Lower leg skin (tissue), 3 donors: ENCODE results near the gene SNAPIN.
"Not testable (repeated sequence)": the region's sequence is repeated elsewhere in the genome, so short reads cannot be mapped to it uniquely, and the experiment has no call there.

Experiments
- POLR2A ChIP-seq, 2 donors: fragments of 450-650 bp; IDR thresholded peaks; one replicate each; pipeline ENCODE4 v1.6.1; 2016 to 2017; ENCODE audit warnings: antibody characterized with exemption in 2 of 2, mild to moderate bottlenecking in 1 of 2, moderate library complexity in 1 of 2
- TF ChIP-seq, protein P1 (sequence below), 3 donors: fragments of 450-650 bp; IDR thresholded peaks; one replicate each; pipeline ENCODE4 v1.5.1; 2016; ENCODE audit warnings: antibody characterized with exemption in 3 of 3, mild to moderate bottlenecking in 3 of 3, moderate library complexity in 2 of 3

GRCh38 chr1:153640213-153640612 is 18.3 kb upstream of the SNAPIN start:
- TF ChIP-seq POLR2A (IDR thresholded peaks at IDR 0.05) = not testable (repeated sequence)
- TF ChIP-seq, protein P1, sequence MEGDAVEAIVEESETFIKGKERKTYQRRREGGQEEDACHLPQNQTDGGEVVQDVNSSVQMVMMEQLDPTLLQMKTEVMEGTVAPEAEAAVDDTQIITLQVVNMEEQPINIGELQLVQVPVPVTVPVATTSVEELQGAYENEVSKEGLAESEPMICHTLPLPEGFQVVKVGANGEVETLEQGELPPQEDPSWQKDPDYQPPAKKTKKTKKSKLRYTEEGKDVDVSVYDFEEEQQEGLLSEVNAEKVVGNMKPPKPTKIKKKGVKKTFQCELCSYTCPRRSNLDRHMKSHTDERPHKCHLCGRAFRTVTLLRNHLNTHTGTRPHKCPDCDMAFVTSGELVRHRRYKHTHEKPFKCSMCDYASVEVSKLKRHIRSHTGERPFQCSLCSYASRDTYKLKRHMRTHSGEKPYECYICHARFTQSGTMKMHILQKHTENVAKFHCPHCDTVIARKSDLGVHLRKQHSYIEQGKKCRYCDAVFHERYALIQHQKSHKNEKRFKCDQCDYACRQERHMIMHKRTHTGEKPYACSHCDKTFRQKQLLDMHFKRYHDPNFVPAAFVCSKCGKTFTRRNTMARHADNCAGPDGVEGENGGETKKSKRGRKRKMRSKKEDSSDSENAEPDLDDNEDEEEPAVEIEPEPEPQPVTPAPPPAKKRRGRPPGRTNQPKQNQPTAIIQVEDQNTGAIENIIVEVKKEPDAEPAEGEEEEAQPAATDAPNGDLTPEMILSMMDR (IDR thresholded peaks at IDR 0.05) = not testable (repeated sequence)
